ENCODE measurements around the gene HEATR9. TPM values are rescaled to one million over a fixed set of nuclear protein-coding genes. Genes with fewer than 3 reads are reported as not detected.

Gene HEATR9
- total RNA-seq, 1 donor from 2014 or later = not detected

GRCh38 chr17:35912942-35913341 is 44.3 kb upstream of the HEATR9 start:
- peak overlapping the region; percentile 12 for H3K4me3 Mint-ChIP-seq (ENCODE audit: unreplicated experiment)
- H3K36me3 Mint-ChIP-seq (ENCODE audit: low read depth, unreplicated experiment) = peaks cover 16% of the 10 kb centered on the region
- no peak for DNase-seq (ENCODE audit: low spot score)
- peak overlapping the region; percentile 16 for H3K27ac Mint-ChIP-seq (ENCODE audit: unreplicated experiment)
- H3K27me3 Mint-ChIP-seq (ENCODE audit: unreplicated experiment) = no peaks in the 10 kb centered on the region
- TF ChIP-seq, protein P1, sequence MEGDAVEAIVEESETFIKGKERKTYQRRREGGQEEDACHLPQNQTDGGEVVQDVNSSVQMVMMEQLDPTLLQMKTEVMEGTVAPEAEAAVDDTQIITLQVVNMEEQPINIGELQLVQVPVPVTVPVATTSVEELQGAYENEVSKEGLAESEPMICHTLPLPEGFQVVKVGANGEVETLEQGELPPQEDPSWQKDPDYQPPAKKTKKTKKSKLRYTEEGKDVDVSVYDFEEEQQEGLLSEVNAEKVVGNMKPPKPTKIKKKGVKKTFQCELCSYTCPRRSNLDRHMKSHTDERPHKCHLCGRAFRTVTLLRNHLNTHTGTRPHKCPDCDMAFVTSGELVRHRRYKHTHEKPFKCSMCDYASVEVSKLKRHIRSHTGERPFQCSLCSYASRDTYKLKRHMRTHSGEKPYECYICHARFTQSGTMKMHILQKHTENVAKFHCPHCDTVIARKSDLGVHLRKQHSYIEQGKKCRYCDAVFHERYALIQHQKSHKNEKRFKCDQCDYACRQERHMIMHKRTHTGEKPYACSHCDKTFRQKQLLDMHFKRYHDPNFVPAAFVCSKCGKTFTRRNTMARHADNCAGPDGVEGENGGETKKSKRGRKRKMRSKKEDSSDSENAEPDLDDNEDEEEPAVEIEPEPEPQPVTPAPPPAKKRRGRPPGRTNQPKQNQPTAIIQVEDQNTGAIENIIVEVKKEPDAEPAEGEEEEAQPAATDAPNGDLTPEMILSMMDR (IDR thresholded peaks at IDR 0.05; ENCODE audit: unreplicated experiment) = no peak
- H3K4me1 Mint-ChIP-seq (ENCODE audit: unreplicated experiment) = peaks cover 15% of the 10 kb centered on the region
- H3K9me3 Mint-ChIP-seq (ENCODE audit: unreplicated experiment) = no peaks in the 10 kb centered on the region

GRCh38 chr17:35912339-35912912 is 43.7 kb upstream of the HEATR9 start:
- H3K4me1 Mint-ChIP-seq (ENCODE audit: unreplicated experiment) = peaks cover 15% of the 10 kb centered on the region

GRCh38 chr17:35909408-35909807 is 40.7 kb upstream of the HEATR9 start:
- TF ChIP-seq, protein P1 (IDR thresholded peaks at IDR 0.05; ENCODE audit: unreplicated experiment) = no peak
- Mint-ChIP-seq H3K4me1 (ENCODE audit: unreplicated experiment) (peaks cover 15% of the 10 kb centered on the region), H3K36me3 (ENCODE audit: low read depth, unreplicated experiment) (peaks cover 15% of the 10 kb centered on the region), H3K27ac (ENCODE audit: unreplicated experiment) (no peak overlapping the region), H3K4me3 (ENCODE audit: unreplicated experiment) (no peak overlapping the region), H3K27me3 (ENCODE audit: unreplicated experiment) (no peaks in the 10 kb centered on the region), H3K9me3 (ENCODE audit: unreplicated experiment) (no peaks in the 10 kb centered on the region)
- DNase-seq (ENCODE audit: low spot score) = no peak

More at GRCh38 chr17:35912339-35912912, 43.7 kb upstream of the HEATR9 start:
- no peak overlapping the region for H3K4me3 Mint-ChIP-seq (ENCODE audit: unreplicated experiment)
- peaks cover 21% of the 10 kb centered on the region for H3K36me3 Mint-ChIP-seq (ENCODE audit: low read depth, unreplicated experiment)
- H3K9me3 Mint-ChIP-seq (ENCODE audit: unreplicated experiment) = no peaks in the 10 kb centered on the region
- no peak overlapping the region for H3K27ac Mint-ChIP-seq (ENCODE audit: unreplicated experiment)
- TF ChIP-seq, protein P1 (IDR thresholded peaks at IDR 0.05; ENCODE audit: unreplicated experiment) = no peak
- DNase-seq (ENCODE audit: low spot score) = no peak
- no peaks in the 10 kb centered on the region for H3K27me3 Mint-ChIP-seq (ENCODE audit: unreplicated experiment)

- no peaks in the 10 kb centered on the region for H3K27me3 Mint-ChIP-seq (ENCODE audit: unreplicated experiment)
- TF ChIP-seq, protein P1 (IDR thresholded peaks at IDR 0.05; ENCODE audit: unreplicated experiment) = no peak
- H3K4me1 Mint-ChIP-seq (ENCODE audit: unreplicated experiment) = peaks cover 9% of the 10 kb centered on the region
- H3K36me3 Mint-ChIP-seq (ENCODE audit: low read depth, unreplicated experiment) = peaks cover 15% of the 10 kb centered on the region
- H3K27ac Mint-ChIP-seq (ENCODE audit: unreplicated experiment) = no peak overlapping the region
- H3K4me3 Mint-ChIP-seq (ENCODE audit: unreplicated experiment) = no peak overlapping the region
- DNase-seq (ENCODE audit: low spot score) = no peak
- H3K9me3 Mint-ChIP-seq (ENCODE audit: unreplicated experiment) = no peaks in the 10 kb centered on the region
Measured at GRCh38 chr17:35907691-35908090, 39.0 kb upstream of the HEATR9 start.

- TF ChIP-seq, protein P1 (IDR thresholded peaks at IDR 0.05; ENCODE audit: unreplicated experiment) = no peak
- Mint-ChIP-seq H3K27me3 (ENCODE audit: unreplicated experiment) (no peaks in the 10 kb centered on the region), H3K9me3 (ENCODE audit: unreplicated experiment) (no peaks in the 10 kb centered on the region), H3K4me1 (ENCODE audit: unreplicated experiment) (peaks cover 4% of the 10 kb centered on the region), H3K36me3 (ENCODE audit: low read depth, unreplicated experiment) (peaks cover 15% of the 10 kb centered on the region), H3K27ac (ENCODE audit: unreplicated experiment) (no peak overlapping the region), H3K4me3 (ENCODE audit: unreplicated experiment) (no peak overlapping the region)
- no peak for DNase-seq (ENCODE audit: low spot score)
Measured at GRCh38 chr17:35906926-35907637, 38.4 kb upstream of the HEATR9 start.

All from endothelial cell (in vitro differentiated cells).